CD4-positive, alpha-beta T cell treated with Interleukin-17A for 1 hour (primary cell): Measurements from ENCODE around the gene MTCL3.
A peak's percentile ranks its signal among the peaks of the same experiment; 100 is the strongest.

Source experiments
- DNase-seq: peaks from one replicate; pipeline ENCODE4 v3.0.0-alpha.2; 2020

The MTCL3 gene

DNA sequence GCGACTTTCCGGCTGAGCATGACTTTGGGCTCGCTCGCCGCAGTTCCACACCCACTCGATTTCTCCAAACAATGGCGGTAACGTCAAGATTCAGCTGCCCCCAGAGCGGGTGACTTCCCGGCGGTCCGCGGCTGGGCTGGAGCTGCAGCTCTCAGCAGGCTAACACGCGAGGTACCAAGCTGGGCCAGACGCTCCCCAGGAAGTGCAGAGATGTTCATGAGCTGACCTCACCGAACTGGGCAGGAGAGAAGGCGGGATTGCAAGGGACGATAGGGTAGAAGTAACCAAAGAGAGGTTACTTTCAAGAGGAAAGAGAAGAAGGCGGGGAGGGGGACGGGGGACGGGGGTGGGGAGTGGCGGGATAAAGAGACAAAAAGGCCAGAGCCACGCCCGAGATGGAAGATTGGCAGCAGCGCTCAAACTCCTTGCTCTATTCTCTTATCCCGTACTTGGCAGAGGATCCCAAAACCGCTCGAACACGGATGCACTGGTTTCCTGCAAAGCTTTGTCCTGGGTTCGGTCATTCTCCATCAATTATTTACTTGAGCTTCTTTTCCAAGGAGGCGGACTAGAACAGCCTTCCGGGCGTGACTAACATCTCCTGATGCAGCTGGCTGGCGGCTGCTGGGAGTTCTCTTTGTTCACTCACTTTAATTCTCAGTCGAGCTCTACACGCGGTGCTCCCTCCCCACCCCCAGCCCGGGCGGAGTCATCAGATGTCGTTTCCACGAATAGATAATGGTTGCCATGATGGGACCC is at the start of gene MTCL3:
Gene MTCL3, minus strand, starts transcription at position 626 of the 759 bp plus-strand sequence.
- DNase-seq, result peak; percentile 4

DNA sequence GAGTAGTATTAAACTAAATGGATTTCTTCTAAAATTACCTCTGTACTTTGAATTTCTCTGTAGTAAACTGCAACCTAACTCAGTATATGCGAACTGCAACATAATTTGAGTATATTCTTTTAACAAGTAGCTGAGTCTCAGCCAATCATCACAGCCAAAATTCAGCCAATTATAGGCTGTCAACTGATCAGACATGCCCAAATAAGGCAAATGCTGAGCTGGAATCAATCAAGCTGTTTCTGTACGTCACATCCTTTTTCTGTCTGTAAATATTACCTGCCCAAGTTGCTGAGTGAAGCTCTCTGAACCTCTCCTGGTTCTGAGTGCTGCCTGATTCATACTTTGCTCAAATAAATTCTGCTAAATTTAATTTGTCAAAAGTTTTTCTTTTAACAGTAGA is 48.3 kb upstream of the MTCL3 start:
- no peak for DNase-seq

DNA sequence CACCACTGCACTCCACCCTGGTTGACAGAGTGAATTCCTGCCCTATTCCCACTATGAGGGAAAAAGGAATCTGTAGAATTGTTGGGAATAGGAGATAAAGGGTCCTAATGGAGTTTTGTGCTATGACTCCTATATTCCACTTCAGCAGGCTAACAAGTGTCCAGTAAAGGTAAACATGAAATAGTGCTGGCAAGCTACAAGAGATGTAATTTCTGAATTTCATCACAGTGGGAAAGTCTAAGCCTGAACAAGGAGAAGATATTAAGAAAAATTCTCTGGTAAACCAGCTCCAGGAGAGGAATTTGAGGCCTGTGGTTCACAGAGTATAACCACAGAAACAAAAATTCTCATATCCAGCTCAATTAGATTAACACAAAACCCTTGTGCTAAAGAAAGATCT is 47.5 kb upstream of the MTCL3 start:
- no peak for DNase-seq

DNA sequence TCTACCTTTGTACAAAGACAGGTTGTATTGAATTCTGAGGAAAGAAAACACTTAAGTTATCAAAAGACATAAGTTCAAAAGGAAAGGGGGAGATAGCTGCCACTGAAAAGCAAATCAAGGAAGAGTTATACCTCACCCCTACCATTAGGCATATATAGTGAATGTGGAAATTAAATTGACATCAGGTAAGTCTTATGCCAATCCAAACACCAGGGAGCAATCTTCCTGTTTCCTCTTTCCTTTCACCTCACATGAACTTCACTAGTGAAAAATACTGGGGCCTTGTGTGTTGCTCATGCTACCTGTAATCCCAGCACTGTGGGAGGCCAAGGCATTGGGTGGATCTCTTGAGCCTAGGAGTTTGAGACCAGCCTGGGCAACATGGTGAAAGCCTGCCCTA is 47.0 kb upstream of the MTCL3 start:
- DNase-seq, result no peak

DNA sequence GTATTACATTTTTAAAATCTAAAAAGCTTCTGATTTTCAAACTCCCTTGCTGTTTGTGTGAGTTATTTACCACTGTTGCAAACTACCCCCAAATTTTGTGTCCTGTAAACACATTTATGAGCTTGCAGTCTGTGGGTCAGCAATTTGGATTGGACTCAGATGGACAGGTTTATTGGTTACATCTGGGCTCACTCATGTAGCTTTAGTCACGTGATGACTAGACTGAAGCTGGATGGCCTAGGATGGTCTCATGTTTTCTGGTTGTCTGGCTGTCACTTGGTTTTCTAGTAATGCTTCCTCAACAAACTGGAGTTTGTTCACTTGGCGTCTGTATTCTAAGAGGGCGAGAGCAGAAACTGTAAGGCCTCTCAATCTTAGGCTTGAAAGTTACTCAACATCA is 45.6 kb upstream of the MTCL3 start:
- DNase-seq, result no peak

DNA sequence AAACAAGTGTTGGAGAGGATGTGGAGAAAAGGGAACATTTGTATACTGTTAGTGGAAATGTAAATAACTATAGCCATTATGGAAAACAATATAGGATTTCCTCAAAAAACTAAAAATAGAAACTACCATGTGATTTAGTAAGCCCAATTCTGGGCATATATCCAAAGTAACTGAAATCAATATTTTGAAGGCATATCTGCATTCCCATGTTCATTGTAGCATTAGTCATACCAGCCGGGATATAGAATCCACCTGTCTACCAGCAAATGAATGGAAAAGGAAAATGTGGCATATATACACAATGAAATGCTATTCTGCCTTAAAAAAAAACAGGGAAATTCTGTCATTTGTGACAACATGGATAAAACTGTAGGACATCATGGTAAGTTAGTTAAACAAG is 42.5 kb upstream of the MTCL3 start:
- DNase-seq, result no peak

DNA sequence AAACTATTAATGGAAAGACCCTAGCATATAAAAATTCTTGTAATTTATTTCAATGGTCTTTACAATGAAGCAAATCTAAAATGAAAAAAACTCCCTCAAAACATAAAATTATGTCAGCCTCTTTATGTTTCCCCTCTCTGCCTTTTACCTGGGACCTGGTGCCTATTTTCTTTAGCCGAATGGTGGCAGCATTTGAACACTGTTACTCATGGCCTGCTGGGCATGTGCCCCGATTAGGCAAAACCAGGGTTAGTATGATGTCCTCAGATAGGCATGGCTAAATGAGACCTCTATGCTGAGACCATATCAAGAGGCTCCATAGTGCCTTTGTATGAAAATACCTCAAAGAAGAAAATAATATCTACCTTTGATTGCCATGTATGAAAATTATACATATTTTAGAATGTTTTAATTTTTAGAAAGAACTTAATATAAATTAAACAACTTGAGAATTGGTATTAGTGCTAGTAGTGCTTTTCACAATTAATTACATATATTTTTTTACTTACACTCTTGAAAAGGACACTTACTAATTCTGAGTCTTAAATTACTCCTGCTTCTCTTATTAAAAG is 35.4 kb upstream of the MTCL3 start:
- DNase-seq, result peak; percentile 13

DNA sequence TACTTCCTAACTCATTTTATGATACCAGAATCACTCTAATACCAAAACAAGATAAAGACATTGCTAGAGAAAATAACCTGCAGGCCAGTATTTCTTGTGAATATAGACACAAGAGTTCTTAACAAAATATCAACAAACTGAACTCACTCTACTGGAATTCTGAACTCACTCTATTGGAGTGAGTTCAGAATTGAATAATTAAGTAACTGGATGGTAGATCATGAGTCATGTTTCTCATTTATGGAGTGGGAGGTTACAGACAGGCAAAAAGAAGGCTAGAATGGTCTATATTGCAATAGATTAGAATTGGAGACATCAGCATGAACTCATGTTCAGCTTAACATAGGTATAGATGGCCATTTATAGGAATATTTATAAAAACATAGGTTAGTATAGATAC is 31.3 kb upstream of the MTCL3 start:
- no peak for DNase-seq

DNA sequence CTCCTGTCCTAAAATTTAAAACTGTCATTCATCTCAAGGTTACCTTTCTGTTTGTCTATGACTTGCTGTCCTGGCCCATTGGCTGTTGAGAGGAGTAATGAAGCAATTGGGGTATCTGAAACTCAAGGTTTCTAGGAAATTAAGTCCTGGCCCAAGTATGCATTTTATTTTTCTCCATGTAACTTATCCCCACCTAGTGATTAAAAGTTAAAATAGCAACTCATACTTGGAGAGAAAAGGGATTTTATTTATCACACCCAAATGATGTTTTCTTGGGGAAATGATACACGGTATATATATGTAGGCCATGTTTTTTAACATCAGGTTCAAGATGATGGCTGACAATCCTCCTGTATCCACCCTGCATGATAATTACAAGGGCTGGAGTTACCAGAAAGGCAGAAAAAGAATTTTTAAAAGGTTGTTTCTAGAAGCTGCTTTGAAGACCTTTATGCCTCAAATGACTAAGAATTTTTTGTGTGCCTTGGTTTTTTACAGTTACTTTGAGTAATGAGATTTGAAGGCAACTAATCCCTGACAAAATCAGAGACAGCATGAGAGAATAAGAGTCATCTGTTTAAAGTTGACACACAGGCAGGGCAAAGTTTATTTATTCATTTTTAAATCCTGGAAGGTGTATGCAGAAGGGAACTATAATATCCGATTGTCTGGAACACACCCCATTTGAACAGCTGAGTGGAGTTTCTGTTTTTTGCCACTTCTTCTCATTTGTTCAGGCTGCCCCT is 28.9 kb upstream of the MTCL3 start:
- DNase-seq, result no peak

DNA sequence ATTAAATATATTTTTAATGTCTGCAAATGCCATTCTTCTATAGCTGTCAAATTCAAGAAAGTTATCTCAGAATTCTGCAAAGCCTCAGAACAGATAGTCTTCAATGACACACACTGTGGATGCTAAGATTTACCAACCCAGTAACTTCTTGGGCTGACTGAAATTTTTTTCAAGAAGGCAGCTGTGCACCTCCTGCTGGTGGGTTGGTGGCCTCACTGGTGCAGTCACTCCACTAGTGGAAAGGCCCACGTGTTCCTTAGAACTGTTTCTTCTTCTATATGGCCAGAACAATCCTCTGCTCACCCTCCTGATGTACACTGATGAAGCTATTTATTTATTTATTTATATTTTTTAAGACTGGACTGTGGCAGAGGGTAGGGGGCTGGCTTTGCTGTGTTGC is 28.1 kb upstream of the MTCL3 start:
- DNase-seq, result peak; percentile 8

DNA sequence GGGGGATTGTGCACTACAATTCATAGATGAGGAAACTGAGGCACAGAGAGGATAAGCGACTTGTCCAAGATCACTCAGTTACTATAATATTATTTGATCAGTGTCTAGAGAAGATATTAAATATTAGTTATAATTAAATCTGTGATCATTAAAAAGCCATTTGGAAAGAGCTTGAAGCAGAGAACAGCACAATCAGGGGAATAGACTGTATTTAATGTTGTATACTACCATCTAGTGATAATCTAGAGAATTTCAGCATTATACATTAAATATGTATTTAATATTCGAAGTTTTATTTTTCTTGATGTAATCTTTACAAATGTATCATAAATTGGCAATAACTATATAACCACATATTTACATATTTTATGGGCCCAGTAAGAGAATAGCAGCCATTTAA is 20.1 kb upstream of the MTCL3 start:
- peak; percentile 20 for DNase-seq

DNA sequence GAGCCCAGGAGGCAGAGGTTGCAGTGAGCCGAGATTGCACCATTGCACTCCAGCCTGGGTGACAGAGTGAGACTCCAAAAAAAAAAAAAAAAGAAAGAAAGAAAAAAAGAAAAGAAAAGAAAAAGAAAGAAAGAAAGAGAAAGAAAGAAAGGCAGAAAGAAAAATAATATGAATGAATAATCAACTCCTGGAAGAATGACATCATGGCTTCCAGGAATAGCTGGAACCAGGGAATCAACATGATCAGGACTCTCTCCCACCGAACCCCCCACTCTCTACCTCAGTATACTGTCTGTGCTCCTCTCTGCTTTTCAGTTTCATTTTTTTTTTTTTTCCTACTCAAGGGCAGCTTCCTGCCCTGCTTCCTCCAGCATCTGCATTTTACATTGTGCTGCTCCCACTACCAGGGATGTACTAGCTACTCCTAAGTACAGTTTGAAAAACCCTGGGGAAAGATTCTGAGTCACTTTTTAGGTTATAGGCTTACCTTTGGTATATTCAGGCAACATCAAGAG is 19.7 kb upstream of the MTCL3 start:
- DNase-seq, result no peak

DNA sequence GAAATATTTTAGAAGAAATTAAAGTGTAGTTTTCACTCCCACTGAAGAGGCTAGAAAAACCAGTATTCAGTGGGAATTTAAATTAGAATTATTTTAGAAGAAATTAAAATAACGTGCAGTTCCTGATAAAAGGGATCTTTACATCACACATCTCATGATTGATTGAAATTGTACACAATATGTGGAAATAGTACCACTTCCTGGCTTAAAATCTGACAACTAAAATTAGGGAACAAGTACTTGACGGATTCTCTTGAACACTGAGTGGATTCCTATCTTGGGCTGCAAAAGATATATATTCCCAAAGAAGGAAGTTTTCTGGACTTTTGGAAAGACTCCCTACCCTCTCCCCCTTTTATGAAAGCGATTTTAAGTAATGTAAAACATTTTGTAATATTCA is 14.6 kb upstream of the MTCL3 start:
- DNase-seq, result no peak

DNA sequence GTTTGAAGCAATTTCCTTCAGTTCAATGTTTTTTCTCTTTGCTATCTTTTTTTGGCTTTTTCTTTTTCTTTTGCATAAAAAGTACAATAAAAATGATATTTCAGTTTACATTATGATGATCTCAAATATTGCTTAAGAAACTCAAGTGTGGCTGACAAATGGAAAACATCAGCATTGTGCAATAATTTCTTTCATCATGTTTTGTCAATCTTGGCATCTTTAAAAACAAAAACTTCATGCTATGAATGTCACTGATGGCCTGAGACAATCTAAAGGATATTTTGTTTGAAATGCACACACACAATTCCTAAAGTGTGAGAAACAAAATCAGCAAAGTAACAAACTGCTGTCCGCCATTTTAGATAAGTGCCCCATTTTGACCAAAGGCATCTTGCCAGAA is 13.9 kb upstream of the MTCL3 start:
- no peak for DNase-seq

DNA sequence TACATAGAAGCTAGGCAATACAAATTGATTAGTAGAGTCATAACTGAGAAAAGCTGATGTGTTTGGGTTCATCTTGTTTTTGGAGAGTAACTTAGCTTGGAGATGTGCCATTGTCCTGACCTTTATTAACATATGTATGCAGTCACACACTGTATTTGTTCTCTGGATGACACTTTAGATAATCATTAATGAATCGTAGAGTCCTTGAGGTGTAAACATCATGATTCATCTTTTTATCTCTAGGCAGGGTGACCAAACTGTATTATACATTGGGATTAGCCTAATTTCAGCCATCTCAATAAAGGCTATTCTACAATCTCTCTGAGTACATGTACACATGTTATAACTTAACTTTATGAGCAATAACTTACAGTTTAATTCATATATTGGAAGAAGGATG is 3.6 kb upstream of the MTCL3 start:
- DNase-seq, result no peak

DNA sequence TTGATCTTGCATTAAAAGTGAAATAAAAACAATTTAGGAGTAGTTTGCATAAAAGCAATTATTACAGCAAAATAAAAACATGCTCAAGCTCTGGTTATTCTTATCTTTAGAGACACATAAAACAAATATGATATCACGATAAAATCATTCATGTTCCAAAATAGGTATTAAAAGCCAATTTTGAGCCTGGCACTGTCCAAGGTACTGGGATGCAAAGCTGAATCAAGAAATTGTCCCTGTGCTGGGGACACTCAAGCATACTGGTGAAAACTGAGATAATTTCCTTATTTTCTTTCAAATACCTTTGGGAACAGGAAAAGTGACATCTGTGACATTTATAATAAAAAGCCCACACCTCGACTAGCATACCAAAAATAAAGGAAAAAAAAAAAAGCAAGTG is 931 bp upstream of the MTCL3 start:
- peak; percentile 25 for DNase-seq

DNA sequence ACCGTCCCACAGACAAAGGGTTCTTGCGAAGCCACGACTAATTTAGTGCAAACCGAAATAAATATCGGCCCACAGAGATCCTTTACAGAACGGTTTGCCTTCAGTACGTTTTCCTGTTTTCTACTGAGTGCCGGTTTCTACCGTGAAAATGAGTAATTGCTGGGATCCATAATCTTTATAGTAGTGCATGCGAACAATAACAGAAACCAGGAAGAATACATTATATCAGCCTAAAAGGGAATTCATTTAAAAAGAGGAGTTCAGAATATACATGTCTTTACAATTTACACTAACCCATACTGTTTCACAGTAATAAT is 292 bp upstream of the MTCL3 start:
- no peak for DNase-seq

DNA sequence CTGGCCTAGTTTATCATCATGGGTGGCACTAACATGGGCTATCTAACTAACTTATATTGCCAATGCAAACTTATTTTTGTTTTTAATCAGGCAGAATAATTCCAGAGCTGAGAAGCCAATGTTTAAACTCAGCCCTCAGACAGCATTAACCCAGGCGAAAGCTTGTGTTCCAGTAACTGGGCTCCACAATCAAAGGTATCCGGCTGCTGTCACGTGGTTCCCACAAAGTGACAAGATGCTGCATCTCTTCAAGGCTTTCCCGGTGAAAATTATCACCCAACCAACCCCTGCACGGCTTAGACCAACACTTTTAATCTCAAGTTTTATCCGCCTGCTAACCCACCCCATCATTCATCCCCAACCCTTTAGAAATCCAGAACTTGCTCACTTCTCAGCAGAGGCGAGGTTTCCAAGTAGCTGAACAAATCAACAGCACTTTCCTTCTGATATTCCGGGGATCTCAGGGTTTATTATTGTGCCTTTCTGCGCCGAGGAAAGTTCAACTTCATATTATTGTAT is 885 bp downstream of the MTCL3 start:
- DNase-seq, result no peak

DNA sequence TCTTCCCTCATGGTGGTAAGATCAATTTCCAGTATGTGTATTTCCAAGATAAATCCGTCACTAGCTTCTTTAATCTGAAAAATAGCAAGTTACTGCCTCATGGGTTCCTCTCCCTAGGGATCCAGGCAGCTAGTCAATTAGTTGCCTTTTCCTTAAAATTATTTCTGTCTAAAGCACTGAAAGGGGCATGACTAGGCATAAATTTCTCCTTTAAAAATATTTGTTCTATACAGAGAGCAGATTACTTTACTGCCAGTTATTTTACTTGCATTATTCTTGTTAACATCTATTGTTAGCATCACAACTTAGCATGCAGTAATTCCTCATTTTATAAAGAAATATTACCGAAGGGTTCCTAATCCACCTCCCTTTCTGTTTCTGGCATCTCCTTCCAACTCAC is 1.4 kb downstream of the MTCL3 start:
- DNase-seq, result no peak

DNA sequence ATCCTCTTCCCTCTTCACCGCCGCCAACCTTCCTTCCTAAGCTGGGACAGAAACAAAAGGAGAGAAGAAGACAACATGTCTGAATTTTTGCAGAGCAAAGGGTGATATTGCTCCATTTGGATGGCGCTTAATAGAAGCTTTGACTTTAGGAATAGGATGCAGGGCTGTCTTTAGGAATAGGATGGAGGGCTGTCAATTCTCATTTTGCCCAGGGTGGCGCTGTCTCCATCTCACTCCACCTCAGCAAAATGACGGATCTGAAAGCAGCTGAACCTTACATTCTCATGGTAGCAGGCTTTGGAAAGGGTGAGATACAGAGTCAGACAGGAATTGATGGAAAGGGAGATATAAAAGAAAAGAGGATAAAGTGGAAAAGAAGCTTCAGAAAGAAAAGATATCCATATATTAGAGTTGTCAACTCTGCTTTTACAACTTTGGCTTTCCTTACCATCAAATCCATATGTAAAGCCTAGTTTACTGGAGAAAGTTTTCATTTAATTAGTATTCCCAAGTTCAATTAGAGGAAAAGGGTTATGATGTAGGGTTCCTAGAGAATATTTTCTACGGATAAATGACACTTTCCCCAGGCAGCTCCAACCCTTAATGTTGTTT is 2.4 kb downstream of the MTCL3 start:
- DNase-seq, result peak; percentile 56

DNA sequence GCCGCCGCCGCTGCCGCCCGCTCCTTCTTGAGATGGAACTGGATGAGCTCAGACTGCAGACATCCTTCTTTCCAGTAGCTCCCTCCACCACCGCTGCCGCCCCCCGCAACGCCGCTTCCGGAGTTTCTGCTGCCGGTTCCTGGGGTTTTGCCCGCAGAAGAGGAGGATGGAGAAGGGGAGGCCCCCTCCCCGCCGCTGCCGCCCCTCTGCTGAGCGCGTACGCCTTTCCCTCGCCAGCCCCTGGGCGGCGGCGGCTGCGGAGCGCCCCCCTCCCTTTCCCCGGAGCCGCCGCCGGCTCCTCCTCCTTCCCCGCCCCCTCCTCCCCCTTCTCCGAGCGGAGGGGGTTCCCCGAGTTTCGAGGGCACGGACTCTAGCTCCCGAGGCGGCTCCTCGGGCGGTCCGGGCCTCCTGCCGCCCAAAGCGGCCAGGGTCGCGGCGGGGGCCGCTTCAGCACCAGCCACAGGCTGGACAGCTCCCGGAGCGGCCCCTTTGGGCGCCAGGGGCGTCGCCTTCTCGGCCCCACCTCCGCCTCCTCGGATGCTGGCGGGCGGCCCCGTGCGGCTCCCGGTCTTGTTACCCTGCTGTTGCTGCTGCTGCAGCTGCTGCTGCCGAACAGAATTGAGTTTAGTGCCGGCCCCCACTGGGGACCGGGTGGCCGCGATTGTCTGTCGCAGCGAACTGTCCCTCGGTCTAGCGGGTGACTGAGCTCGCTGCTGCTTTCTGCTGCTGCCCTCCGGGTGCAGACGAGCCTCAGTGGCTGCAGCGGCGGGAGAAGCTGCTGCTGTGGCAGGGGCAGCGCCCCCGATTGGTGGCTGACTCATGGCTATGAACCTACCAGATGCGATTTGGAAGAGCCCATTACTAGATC is 3.1 kb downstream of the MTCL3 start:
- peak; percentile 76 for DNase-seq

DNA sequence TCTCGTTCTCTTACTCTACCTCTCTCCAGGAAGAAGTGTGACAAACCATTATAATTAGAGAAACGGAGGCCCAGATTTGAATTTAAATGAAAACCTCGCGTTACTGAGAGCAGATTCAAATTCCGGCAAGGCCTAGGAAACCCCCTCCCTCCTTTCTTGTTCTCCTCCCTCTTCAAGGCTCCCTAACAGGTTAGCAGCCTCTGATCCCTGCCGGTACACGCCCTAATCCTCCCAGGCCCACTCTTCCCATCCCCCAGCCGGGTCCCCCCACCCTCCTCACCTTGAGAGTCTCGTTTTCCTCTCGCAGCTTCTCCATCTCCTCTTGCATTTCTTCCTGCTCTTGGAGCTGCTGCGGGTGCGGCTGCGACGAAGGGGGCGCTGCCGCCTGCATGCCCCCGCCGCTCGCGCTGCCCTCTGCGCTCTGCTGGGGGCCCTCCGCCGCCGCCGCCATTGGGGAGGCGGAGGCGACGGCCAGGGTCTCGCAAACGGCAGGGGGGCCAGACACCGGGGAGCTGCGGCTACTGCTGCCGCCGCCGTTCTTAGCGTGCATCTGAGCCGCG is 3.8 kb downstream of the MTCL3 start:
- peak; percentile 31 for DNase-seq
